ENCODE measurements around the gene GNAZ. TPM values are rescaled to one million over a fixed set of nuclear protein-coding genes. Genes with fewer than 3 reads are reported as not detected.

GNAZ gene
- polyA plus RNA-seq, 1 experiment: 12.6 TPM

DNA sequence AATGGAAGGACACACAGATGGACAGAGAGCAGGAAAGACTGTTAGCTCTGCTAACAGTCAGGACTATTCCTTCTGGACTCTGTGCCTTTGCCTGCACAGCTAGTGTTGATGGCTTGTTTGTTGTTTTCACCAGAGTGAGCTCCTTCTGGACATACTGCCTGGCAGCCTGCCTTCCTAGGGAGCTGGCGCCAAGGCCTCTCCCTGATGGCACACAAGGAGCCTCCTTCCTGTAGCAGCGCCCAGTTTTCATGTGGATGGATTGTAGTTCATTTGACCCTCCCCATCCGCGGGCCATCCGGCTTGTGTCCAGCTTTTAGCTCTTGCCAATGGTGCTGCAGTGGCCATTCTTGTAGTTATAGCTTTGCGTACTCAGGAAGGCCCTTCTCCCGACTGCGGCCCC, 93.3 kb downstream of the GNAZ start:
- no peak overlapping the region for H3K4me3 ChIP-seq (ENCODE audit: low read depth, low read length)
- no peak for DNase-seq (ENCODE audit: low read depth)
- H3K27me3 ChIP-seq (ENCODE audit: control insufficient read depth, insufficient read depth, low read length): peaks cover 2% of the 10 kb centered on the region
- ChIA-PET POLR2A (no interaction called here), CTCF (interaction anchor here (0.7 to 1.4 kb wide), 6 partner anchors 9 to 706 kb away, joined by 3 to 8 read pairs (median 4); no protein-coding TSS in a partner anchor)
- TF ChIP-seq, protein P1, sequence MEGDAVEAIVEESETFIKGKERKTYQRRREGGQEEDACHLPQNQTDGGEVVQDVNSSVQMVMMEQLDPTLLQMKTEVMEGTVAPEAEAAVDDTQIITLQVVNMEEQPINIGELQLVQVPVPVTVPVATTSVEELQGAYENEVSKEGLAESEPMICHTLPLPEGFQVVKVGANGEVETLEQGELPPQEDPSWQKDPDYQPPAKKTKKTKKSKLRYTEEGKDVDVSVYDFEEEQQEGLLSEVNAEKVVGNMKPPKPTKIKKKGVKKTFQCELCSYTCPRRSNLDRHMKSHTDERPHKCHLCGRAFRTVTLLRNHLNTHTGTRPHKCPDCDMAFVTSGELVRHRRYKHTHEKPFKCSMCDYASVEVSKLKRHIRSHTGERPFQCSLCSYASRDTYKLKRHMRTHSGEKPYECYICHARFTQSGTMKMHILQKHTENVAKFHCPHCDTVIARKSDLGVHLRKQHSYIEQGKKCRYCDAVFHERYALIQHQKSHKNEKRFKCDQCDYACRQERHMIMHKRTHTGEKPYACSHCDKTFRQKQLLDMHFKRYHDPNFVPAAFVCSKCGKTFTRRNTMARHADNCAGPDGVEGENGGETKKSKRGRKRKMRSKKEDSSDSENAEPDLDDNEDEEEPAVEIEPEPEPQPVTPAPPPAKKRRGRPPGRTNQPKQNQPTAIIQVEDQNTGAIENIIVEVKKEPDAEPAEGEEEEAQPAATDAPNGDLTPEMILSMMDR (IDR thresholded peaks at IDR 0.05; ENCODE audit: insufficient read depth, low read depth, low read length): no peak
- H3K36me3 ChIP-seq (ENCODE audit: control insufficient read depth, insufficient read depth, low read length): no peaks in the 10 kb centered on the region; the same call in 1 of the 2 replicates

DNA sequence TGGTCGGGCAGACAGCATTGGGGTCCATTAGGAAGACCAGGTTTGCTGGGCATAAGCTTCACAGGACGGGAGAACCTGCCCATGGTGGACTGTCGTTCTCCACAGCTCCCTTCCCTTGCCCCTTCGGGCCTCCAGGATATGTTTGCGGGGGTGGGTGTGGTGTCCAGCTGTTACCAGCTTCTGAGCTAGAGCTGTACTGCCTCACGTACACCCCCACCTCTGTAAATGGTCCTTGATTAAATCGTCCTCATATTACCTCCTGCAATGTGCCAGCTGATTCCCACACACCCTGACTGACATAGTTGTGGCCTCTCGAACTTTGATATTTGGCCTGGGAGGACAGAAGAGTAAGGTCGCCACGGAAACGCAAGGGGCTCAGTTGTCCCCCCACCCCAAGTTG, 93.8 kb downstream of the GNAZ start:
- Histone ChIP-seq H3K27me3 (ENCODE audit: control insufficient read depth, insufficient read depth, low read length) (peaks cover 2% of the 10 kb centered on the region), H3K4me3 (ENCODE audit: low read depth, low read length) (no peak overlapping the region), H3K36me3 (ENCODE audit: control insufficient read depth, insufficient read depth, low read length) (no peaks in the 10 kb centered on the region; the same call in 1 of the 2 replicates)
- CTCF ChIA-PET: interaction anchor here (0.7 to 1.4 kb wide), 6 partner anchors 9 to 706 kb away, joined by 3 to 8 read pairs (median 4); no protein-coding TSS in a partner anchor
- TF ChIP-seq, protein P1 (IDR thresholded peaks at IDR 0.05; ENCODE audit: insufficient read depth, low read depth, low read length): no peak
- no peak for DNase-seq (ENCODE audit: low read depth)
- POLR2A ChIA-PET: no interaction called here

DNA sequence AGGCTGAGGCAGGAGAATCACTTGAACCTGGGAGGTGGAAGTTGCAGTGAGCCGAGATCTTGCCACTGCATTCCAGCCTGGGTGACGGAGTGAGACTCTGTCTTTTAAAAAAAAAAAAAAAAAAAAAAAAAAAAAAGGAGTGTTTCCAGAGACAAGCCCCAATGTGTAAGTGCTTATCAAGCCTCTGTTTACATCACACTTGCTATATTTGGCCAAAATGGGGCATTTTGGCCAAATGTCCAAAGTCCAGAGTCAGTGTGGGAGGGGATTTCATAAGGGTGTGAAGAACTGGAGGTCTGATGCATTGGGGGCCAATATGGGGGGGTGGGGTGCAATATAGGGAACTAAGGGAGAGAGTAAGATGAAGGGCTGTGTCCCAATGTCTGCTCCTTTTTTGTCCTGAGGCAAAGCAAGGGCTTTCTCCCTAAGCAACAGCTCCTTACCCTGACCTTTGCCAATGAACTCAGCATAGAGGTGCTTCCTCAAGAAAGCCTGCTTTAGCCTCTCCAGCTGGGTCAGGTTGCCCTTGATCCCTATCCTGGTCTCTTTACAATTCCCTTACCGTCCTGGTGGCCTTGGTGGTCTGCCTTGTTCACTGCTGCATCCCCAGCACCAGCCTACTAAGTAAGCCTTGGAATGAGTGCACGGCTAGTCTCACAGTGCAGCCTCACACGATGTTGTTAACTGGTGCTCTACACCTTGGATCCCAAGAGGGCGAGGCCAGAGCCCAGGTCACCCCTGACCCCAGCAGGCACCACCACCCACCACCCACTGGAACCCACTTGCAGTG, 95.9 kb downstream of the GNAZ start:
- H3K36me3 ChIP-seq (ENCODE audit: control insufficient read depth, insufficient read depth, low read length): no peaks in the 10 kb centered on the region; the same call in 1 of the 2 replicates
- TF ChIP-seq, protein P1 (IDR thresholded peaks at IDR 0.05; ENCODE audit: insufficient read depth, low read depth, low read length): no peak
- no peak for DNase-seq (ENCODE audit: low read depth)
- CTCF ChIA-PET: interaction anchor here (0.9 to 1.4 kb wide), 5 partner anchors 8 to 220 kb away, joined by 3 to 6 read pairs (median 3); no protein-coding TSS in a partner anchor
- H3K27me3 ChIP-seq (ENCODE audit: control insufficient read depth, insufficient read depth, low read length): peaks cover 2% of the 10 kb centered on the region
- POLR2A ChIA-PET: no interaction called here
- H3K4me3 ChIP-seq (ENCODE audit: low read depth, low read length): no peak overlapping the region

DNA sequence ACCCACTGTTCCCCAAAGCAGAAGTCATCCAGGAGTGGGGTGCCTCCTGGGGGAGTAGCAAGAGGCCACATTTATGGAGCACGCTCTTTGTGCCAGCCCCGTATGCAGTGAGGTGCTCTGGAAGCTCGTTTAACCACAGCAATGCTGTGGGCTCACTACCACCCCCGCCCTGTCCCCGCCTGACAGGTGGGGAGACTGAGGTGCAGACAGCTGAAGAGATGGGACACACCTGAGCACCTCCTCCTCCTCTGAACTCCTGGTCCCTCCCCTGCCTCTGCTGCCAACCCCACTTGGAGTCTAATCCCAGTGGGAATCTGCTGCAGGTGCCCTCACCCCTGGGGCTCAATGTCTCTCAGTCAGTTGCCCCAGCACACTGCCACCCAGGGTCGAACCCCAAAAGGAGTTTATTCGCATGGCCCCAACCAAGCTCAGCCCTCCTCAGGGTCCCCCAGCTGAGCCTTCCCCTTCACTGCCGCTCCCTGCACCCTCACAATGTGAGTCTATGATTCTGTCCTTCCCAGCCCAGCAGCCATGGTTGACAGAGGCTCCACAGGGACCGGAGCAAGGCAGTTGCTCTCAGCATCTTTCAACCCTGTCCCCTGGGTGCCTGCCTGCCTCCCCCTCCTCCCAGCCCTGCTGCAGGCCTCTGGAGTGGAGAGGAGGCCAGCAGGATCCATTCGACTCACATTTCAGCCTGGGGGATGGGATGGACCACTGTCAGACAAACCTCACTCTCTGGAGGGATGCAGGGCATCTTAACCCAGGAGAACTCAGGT, 96.7 kb downstream of the GNAZ start:
- H3K36me3 ChIP-seq (ENCODE audit: control insufficient read depth, insufficient read depth, low read length): no peaks in the 10 kb centered on the region
- TF ChIP-seq, protein P1 (IDR thresholded peaks at IDR 0.05; ENCODE audit: insufficient read depth, low read depth, low read length): no peak
- ChIA-PET POLR2A (no interaction called here), CTCF (interaction anchor here (0.6 to 1.2 kb wide), 5 partner anchors 11 to 219 kb away, joined by 3 read pairs; no protein-coding TSS in a partner anchor)
- no peak for DNase-seq (ENCODE audit: low read depth)
- H3K27me3 ChIP-seq (ENCODE audit: control insufficient read depth, insufficient read depth, low read length): peaks cover 2% of the 10 kb centered on the region
- no peak overlapping the region for H3K4me3 ChIP-seq (ENCODE audit: low read depth, low read length)
